Astrocyte (in vitro differentiated cells and primary cell): ENCODE measurements around the gene TBXAS1.

Experiments
- EZH2 ChIP-seq: IDR thresholded peaks from 2 replicates; pipeline ENCODE4 v1.6.1; 2012; ENCODE audit warnings: mild to moderate bottlenecking, low read length, inconsistent platforms; ENCODE audit not compliant: insufficient read depth
- TF ChIP-seq, protein P1 (sequence below): IDR thresholded peaks from 2 replicates; pipeline ENCODE4 v1.5.1; 2011; ENCODE audit warnings: low read depth, mild to moderate bottlenecking, inconsistent platforms, low read length, moderate library complexity; ENCODE audit not compliant: insufficient read depth

DNA sequence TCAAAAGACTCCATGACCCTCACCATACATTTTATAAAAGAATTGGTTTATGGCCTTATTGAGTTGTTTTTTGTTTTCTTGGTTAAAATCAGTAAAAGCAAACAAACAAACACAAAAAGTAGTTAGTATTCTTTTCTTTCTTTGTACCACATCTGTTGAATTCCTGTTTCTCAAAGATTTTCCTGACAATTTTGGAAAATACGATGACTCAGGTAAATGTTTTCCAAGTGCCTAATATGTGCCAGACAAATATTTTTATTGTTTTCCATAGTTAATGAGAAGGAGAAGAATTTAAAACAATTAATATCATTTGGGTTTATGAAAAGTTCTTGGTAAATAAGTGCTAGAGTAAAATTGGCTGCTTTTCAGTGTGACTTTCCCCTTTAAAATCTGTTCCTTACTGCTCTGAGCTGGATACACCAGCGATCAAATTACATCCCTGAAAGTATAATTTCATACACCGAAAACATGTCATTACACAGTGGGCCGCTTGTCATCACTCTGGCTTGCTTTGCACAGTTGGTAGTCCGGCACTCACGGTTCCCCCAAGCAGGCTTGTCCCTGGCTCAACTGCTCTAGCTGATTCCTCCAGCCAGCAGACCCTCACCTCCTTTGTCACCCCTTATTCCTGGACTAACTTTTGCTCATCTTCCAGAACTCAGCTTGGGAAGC, 80.5 kb downstream of the TBXAS1 start:
- TF ChIP-seq, protein P1, sequence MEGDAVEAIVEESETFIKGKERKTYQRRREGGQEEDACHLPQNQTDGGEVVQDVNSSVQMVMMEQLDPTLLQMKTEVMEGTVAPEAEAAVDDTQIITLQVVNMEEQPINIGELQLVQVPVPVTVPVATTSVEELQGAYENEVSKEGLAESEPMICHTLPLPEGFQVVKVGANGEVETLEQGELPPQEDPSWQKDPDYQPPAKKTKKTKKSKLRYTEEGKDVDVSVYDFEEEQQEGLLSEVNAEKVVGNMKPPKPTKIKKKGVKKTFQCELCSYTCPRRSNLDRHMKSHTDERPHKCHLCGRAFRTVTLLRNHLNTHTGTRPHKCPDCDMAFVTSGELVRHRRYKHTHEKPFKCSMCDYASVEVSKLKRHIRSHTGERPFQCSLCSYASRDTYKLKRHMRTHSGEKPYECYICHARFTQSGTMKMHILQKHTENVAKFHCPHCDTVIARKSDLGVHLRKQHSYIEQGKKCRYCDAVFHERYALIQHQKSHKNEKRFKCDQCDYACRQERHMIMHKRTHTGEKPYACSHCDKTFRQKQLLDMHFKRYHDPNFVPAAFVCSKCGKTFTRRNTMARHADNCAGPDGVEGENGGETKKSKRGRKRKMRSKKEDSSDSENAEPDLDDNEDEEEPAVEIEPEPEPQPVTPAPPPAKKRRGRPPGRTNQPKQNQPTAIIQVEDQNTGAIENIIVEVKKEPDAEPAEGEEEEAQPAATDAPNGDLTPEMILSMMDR = no peak
- no peak for TF ChIP-seq EZH2
